NCI-H2227 treated with DMSO at 0.1 percent for 48 hours (cell line): Measurements from ENCODE around the gene XPR1.
"Not testable (repeated sequence)": the region's sequence is repeated elsewhere in the genome, so short reads cannot be mapped to it uniquely, and the experiment has no call there.

Experiments
- DNase-seq: peaks from one replicate; lab custom pipeline; 2025; lab: John Stamatoyannopoulos, UW

Gene XPR1

DNA sequence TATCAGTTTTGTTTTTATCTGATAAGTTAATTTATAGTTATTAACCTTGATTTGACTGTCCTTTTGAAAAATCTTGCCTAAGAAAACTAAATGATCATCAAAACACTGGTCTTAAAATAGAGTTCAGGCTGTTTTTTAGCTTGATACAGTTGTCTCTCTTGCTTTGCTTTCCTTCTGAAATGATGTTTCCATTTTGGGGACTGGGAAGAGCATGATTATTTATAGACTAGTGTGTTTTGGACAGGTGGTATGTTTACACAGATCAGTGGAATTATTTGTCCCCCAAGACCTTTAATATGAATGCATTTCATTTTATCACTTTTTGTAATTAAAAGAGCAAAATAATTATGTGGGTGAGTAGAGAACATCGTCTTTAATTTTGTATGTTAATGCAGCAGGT lies 90.8 kb downstream of the XPR1 start:
- no peak for DNase-seq

- DNase-seq, result no peak
Measured at GRCh38 chr1:180724055-180724454, 92.2 kb downstream of the XPR1 start.

GRCh38 chr1:180726024-180726423 lies 94.2 kb downstream of the XPR1 start:
- not testable (repeated sequence) for DNase-seq

DNA sequence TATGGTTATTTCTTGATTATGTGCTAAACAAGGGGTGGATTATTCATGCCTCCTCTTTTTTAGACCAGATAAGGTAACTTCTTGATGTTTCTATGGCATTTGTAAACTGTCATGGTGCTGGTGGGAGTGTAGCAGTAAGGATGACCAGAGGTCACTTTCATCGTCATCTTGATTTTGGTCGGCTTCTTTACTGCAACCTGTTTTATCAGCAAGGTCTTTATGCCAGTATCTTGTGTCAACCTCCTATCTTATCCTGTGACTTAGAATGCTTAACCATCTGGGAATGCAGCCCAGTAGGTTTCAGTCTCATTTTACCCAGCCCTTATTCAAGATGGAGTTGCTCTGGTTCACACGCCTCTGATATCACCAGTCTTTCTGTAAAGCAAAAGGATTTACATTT lies 95.9 kb downstream of the XPR1 start:
- DNase-seq, result not testable (repeated sequence)

- no peak for DNase-seq
Measured at GRCh38 chr1:180728472-180729106, 96.8 kb downstream of the XPR1 start.

- DNase-seq, result no peak
Measured at GRCh38 chr1:180731131-180731530, 99.3 kb downstream of the XPR1 start.

DNA sequence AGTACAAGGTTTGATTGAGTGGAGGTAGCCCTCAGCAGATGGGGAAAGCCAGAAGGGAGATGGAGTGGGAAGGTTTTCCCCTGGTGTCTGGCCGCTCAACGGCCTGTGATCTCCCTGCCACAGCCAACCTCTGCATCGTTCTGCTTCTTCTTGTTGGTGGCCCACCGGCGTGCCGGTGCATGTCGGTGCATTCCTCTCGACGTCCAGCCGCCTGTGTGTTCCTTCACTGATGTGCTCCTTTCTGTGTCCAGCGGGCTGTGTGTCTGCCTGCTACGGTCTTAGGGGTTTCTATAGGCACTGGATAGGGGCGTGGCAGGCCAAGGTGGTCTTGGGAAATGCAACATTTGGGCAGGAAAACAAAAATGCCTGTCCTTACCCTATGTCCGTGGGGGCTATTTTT lies 101.0 kb downstream of the XPR1 start:
- DNase-seq, result no peak

- DNase-seq, result no peak
Measured at GRCh38 chr1:180734366-180734765, 102.5 kb downstream of the XPR1 start.

- DNase-seq, result no peak
Measured at GRCh38 chr1:180742663-180743062, 110.8 kb downstream of the XPR1 start.

DNA sequence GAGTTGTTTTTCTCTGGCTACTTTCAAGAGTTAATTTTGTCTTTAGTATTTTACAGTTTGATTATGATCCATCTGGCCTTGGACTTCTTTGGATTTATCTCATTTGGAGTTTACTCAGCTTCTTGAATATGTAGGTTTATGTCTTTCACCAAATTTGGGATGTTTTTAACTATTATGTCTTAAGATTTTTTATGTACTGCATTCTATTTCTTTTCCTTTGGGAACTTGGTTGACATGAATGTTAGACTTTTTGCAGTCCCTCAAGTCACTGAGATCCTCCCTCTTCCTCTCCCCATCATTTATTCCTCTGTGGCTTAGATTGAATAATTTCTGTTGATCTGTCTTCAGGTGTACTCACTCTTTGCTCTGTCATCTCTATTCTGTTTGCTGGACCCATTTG lies 112.0 kb downstream of the XPR1 start:
- DNase-seq, result no peak

DNA sequence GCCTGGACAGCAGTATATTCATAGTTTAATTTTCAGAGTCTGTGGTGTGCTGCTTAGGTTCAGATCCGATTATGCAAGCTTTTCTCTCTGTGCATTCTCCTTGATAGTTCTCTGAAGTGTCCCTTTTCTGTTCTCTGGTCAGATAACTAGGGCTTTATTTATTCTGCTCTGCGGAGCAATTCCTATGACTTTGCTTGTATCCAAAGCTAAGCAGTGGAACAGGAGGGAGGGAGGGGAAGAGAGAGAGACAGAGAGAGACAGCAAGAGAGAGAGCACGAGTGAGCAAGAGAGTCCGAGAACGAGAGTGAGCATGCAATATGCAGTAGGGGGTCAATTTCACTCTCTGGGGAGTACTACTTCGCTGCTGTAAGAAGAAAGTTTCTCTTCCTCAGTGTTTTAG lies 113.3 kb downstream of the XPR1 start:
- no peak for DNase-seq

GRCh38 chr1:180751921-180752320 lies 120.1 kb downstream of the XPR1 start:
- DNase-seq, result no peak

GRCh38 chr1:180754453-180754852 lies 122.6 kb downstream of the XPR1 start:
- DNase-seq, result no peak

DNA sequence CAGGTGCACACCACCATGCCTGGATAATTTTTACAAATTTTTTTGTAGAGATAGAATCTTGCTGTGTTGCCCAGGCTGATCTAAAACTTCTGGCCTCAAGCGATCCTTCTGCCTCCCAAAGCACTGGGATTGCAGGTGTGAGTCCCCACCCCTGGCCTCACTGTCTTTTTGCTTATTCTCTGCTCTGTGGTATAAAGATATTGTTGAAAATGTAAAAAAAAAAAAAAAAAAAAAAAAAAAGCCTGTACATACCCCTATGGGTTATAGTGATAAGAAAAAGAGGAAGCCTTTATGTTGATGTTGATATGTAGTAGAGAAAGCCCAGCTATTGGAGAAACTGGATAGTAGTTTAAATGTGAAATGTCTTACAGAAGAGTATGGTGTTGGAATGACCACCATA lies 125.8 kb downstream of the XPR1 start:
- DNase-seq, result no peak

- DNase-seq, result no peak
Measured at GRCh38 chr1:180762796-180763195, 131.0 kb downstream of the XPR1 start.

DNA sequence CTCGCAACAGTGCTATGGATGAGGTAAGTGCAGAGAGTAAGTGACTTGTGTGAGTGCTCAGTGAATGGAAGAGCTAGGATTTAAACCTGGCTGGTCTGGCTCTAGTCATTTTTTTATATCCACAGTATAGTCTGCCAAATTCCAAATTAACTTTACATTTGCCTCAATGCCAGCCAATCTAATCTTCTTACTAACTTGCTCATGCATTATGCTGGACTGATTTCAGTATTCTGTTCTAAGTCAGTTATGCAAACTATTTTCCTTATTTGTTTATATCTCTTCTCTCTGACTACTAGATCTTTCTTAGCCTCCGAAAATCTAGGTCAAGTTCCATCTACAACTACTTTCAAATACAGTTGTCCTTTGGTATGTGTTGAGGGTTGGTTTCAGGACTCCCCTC lies 133.3 kb downstream of the XPR1 start:
- DNase-seq, result no peak

- no peak for DNase-seq
Measured at GRCh38 chr1:180769889-180770288, 138.1 kb downstream of the XPR1 start.

DNA sequence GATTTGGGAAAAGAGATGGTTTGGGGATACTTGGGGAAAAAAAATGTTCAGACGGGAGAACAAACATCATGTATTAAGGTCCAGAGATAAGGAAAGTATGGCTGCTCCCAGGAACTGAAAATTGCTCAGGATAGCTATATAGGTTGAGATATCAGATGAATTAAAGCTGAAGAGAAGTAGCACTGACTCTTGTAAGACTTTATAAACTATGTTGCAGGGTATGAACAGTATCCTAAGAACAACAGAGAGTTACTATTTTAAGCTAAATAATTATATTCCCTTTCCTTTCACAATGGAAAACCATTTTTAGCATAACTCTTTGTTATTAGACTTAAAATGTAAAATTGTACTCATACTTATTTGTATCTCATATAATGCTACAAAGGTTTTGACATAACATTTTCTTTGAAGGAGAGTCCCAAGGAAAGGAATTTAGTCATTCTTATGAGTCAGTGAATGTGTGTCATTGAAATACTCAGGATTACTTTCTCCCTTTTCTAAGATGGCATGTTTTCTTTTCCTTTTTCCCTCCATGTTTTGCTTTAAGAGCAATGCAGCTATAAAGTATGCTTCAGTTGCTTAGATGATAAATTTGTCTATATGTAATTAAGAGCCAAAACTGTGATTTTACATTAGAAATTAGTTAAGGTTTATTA lies 141.5 kb downstream of the XPR1 start:
- no peak for DNase-seq

GRCh38 chr1:180775801-180776200 lies 144.0 kb downstream of the XPR1 start:
- no peak for DNase-seq

DNA sequence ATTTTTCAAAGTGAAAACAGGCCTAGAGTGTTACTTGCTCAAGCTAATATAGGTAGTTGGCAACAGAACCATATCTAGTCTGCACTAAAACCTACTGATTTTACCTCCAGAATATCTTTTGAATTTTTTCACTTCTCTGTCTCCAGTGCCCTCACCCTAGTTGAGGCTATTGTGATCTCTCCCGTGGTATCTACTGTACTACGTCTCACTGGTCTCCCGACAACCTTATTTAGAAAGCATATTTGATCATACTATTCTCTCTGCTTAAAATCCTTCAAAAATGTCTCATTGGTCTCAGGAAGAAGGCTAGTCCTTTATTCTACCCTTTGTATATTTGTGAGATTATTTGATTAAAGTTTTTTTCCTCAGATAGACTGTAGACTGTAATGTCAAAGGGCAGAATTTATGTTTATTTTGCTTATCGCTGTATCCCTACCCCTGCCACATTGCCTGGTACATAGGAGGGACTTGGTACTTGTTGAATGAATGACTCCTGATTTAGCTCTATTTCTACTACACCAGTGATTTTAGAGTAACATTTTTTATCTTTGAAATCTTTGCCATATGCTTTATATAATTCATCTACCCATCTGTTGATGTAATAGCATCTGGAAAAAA lies 145.4 kb downstream of the XPR1 start:
- DNase-seq, result no peak

GRCh38 chr1:180778782-180779398 lies 147.1 kb downstream of the XPR1 start:
- DNase-seq, result no peak

DNA sequence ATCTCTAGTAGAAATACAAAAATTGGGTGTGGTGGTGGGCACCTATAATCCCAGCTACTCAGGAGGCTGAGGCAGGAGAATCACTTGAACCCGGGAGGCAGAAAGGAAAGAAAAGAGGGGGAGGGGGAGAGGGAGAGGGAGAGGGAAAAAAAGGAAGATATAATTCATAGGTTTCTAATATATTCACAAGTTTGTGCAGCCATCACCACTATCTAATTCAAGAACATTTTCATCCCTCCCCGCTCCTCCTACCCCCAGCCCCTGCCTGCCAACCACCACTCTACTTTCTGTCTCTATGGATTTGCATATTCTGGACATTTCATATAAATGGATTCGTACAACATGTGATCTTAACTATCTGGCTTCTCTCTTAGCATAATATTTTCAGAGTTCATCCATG lies 147.8 kb downstream of the XPR1 start:
- no peak for DNase-seq

DNA sequence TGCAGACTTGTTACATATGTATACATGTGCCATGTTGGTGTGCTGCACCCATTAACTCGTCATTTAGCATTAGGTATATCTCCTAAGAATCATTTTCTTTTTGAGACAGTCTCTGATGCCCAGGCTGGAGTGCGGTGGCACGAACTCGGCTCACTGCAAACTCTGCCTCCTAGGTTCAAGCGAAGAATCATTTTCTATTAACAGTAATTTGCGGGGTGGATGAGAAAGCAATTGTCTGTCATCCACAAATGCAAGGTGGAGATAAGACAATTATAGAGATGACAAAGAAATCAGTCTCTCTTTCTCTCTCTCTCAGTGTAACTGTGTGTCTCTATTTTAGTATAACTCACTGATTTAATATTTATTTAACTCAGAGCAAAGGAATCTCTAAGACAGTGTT lies 149.9 kb downstream of the XPR1 start:
- peak; percentile 34 for DNase-seq
